GM19351 (cell line): ENCODE results near the gene DMAC2L.
A peak's percentile ranks its signal among the peaks of the same experiment; 100 is the strongest.
"Not testable (repeated sequence)": the region's sequence is repeated elsewhere in the genome, so short reads cannot be mapped to it uniquely, and the experiment has no call there.

ENCODE experiments used
- ATAC-seq: cut with Tn5 transposase; IDR thresholded peaks from one replicate; pipeline ENCODE4 v1.9.1; 2021; ENCODE audit warnings: mild to moderate bottlenecking, moderate library complexity; ENCODE audit not compliant: unreplicated experiment

Gene DMAC2L

GRCh38 chr14:50311972-50312733 is at the start of gene DMAC2L, which contains the start of gene L2HGDH:
TSS of gene DMAC2L (plus strand) at chr14:50312324. CDS start at chr14:50321488, 9,164 bp downstream.
TSS of gene L2HGDH (minus strand) at chr14:50312229. CDS start at chr14:50312150, 79 bp downstream.
- peak; percentile 91 for ATAC-seq

GRCh38 chr14:50262865-50263264 is 49.3 kb upstream of the DMAC2L start:
- ATAC-seq, result no peak

GRCh38 chr14:50263321-50263720 is 48.8 kb upstream of the DMAC2L start:
- no peak for ATAC-seq

GRCh38 chr14:50265029-50265428 is 47.1 kb upstream of the DMAC2L start:
- ATAC-seq, result no peak

- ATAC-seq, result no peak
Observed at GRCh38 chr14:50270932-50271331, 41.2 kb upstream of the DMAC2L start.

- no peak for ATAC-seq
Observed at GRCh38 chr14:50272498-50272897, 39.6 kb upstream of the DMAC2L start.

- no peak for ATAC-seq
Observed at GRCh38 chr14:50285861-50286260, 26.3 kb upstream of the DMAC2L start.

GRCh38 chr14:50288146-50288545 is 24.0 kb upstream of the DMAC2L start:
- no peak for ATAC-seq

GRCh38 chr14:50290306-50290705 is 21.8 kb upstream of the DMAC2L start:
- ATAC-seq, result no peak

- no peak for ATAC-seq
Observed at GRCh38 chr14:50299585-50299984, 12.5 kb upstream of the DMAC2L start.

- ATAC-seq, result no peak
Observed at GRCh38 chr14:50301914-50302313, 10.2 kb upstream of the DMAC2L start.

- no peak for ATAC-seq
Observed at GRCh38 chr14:50303744-50304471, 8.2 kb upstream of the DMAC2L start.

GRCh38 chr14:50308363-50308915 is 3.7 kb upstream of the DMAC2L start:
- no peak for ATAC-seq

GRCh38 chr14:50310445-50310844 is 1.7 kb upstream of the DMAC2L start:
- ATAC-seq, result no peak

GRCh38 chr14:50311337-50311971 is 670 bp upstream of the DMAC2L start:
- no peak for ATAC-seq

GRCh38 chr14:50312734-50313054 is 570 bp downstream of the DMAC2L start:
- peak; percentile 29 for ATAC-seq

- ATAC-seq, result not testable (repeated sequence)
Observed at GRCh38 chr14:50314098-50314497, 2.0 kb downstream of the DMAC2L start.

- no peak for ATAC-seq
Observed at GRCh38 chr14:50318031-50318626, 6.0 kb downstream of the DMAC2L start.

GRCh38 chr14:50319293-50319692 is 7.2 kb downstream of the DMAC2L start:
- no peak for ATAC-seq

- ATAC-seq, result no peak
Observed at GRCh38 chr14:50319721-50320120, 7.6 kb downstream of the DMAC2L start.

- peak; percentile 32 for ATAC-seq
Observed at GRCh38 chr14:50320283-50320682, 8.2 kb downstream of the DMAC2L start.
